Stimulated activated CD8-positive, alpha-beta memory T cell treated with anti-CD3 and anti-CD28 coated beads, Interleukin-4, amount 100 ng/mL, for 4 hours (primary cell): Measurements from ENCODE around the gene RASGEF1B.
"Not testable (repeated sequence)": the region's sequence is repeated elsewhere in the genome, so short reads cannot be mapped to it uniquely, and the experiment has no call there.

ENCODE experiments used
- DNase-seq, 2 donors: peaks; one replicate each; pipeline ENCODE4 v3.0.0-alpha.2; 2020; ENCODE audit warnings: low read depth in 2 of 2, low spot score in 1 of 2

Gene RASGEF1B

DNA sequence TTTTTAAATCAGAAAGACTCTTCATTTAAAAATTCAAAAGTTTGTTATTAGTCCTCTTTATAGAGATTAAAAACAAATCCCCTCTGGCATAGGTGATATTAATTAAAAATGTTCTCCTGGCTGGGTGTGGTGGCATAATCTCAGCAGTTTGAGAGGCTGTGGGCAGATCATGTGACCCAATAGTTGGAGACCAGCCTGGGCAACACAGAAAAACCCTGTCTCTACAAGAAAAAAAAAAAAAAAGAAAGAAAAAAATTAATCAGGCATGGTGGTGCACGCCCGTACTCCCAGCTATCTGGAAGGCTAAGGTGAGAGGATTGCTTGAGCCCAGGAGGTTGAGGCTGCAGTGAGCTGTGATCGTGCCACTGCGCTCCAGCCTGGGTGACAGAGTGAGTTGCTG is 38.9 kb downstream of the RASGEF1B start:
- no peak for DNase-seq

- DNase-seq = no peak
Measured at GRCh38 chr4:81431971-81432370, 39.7 kb downstream of the RASGEF1B start.

DNA sequence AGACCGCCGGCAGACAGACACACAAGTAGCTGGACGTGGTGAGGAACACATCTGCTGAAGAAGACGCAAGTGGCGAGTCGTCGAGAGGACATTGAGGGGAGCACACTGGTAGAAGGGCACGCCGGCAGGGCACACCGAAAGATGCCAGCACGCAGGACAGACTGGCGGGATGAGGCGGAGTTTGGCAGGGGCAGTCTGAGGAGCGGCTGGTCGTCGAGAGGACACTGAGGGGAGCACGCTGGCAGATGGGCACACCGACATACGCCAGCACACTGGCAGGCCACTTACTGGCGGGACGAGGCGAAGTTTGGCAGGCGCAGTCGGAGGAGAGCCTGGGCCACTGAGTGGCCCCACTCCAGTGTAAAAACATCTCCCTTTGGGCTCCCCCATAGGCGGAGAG is 42.1 kb downstream of the RASGEF1B start:
- DNase-seq = no peak

DNA sequence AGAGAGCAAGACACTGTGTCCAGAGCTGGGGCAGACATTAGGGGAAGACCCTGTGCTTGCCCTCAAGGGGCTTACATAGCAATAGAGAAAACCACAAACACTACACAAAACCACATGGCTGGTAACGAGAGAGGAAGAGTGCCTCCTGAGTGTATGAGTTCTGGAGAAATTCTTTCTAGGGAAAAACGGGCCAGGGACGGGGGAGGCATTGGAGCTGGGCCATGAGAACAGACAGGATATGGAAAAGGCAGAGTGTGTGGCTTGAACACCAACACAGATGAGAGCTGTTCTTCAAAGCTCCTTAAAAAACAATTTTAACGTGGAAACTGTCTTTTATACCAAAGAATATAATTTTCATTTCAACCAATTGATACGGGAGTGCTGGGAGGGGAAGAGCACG is 42.7 kb downstream of the RASGEF1B start:
- DNase-seq = no peak

DNA sequence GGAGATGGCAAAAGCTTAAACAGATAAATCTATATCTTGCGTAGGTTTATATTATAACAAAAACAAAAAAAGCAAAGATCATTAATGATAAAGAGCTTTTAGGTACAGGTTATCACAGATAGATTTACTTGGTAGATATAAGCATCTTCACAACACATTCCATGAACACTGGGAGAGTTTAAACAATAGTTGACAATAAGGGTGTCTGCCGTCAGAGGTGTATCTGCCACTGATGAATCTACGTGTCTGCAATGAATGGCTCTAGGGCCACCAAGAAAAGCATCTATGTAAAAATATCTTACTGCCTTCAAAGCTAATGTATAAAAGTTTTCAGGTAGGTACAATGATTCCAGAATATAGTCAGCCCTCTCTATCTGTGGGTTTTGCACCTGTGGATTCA is 43.7 kb downstream of the RASGEF1B start:
- no peak for DNase-seq

GRCh38 chr4:81427344-81427821 is 44.3 kb downstream of the RASGEF1B start:
- DNase-seq = no peak

DNA sequence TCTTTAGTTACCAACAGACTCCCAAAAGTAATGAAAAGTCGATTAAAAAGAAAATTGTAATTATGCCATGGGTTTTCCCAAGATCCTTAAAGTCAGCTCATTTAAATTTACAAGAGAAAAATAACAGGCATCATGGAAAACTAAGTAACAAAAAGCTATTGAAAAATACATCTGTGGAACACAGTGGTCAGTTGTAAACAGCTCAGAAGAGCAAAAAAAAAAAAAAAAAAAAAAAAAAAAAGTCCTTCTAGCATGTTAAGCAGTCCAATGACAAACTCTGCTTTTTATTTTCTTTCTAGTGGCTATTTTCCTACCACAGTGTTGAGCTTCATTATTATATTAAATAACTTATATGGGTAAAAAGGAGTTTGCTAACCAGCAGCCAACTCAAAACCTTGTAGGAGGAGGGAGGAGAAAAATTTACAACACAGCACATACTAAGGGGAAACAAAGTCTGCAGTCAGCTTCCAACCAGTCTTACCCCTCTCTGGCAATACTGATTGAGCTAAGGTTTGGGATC is 44.9 kb downstream of the RASGEF1B start:
- no peak for DNase-seq

GRCh38 chr4:81424816-81425755 is 46.6 kb downstream of the RASGEF1B start:
- no peak for DNase-seq

GRCh38 chr4:81424336-81424735 is 47.4 kb downstream of the RASGEF1B start:
- no peak for DNase-seq

GRCh38 chr4:81422595-81422994 is 49.1 kb downstream of the RASGEF1B start:
- no peak for DNase-seq

GRCh38 chr4:81421346-81422218 is 50.1 kb downstream of the RASGEF1B start:
- DNase-seq = no peak

- DNase-seq = no peak
Measured at GRCh38 chr4:81418572-81418971, 53.1 kb downstream of the RASGEF1B start.

DNA sequence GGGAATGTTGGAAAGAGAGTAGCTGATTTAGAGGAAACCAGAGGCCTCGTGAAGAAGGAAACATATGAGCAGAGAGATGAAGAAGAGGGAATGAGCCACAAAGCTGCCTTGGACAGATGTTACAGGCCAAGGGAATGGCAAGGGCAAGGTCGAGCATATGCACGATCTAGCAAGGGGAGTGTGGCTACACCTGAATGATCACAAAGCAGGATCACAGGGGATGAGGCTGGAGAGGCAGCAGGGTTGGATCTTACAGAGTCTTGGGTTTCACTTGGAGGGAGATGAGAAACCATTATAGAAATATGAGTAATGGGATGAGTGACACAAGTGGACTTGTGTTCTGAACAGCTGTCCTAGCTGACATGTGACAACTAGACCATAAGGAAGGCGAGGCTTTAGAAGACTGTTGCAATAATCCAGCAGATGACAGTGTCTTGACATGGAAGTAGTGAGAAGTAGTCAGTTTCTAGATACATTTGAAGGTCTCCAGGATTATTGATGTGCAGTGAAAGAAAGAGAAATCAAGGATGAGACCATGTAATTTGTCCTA is 58.7 kb downstream of the RASGEF1B start:
- no peak for DNase-seq

- DNase-seq = no peak
Measured at GRCh38 chr4:81410680-81411079, 61.0 kb downstream of the RASGEF1B start.

- no peak for DNase-seq
Measured at GRCh38 chr4:81409836-81410235, 61.9 kb downstream of the RASGEF1B start.

- no peak for DNase-seq
Measured at GRCh38 chr4:81408341-81408740, 63.4 kb downstream of the RASGEF1B start.

GRCh38 chr4:81407726-81408125 is 64.0 kb downstream of the RASGEF1B start:
- no peak for DNase-seq

GRCh38 chr4:81406481-81406880 is 65.2 kb downstream of the RASGEF1B start:
- DNase-seq = not testable (repeated sequence)

DNA sequence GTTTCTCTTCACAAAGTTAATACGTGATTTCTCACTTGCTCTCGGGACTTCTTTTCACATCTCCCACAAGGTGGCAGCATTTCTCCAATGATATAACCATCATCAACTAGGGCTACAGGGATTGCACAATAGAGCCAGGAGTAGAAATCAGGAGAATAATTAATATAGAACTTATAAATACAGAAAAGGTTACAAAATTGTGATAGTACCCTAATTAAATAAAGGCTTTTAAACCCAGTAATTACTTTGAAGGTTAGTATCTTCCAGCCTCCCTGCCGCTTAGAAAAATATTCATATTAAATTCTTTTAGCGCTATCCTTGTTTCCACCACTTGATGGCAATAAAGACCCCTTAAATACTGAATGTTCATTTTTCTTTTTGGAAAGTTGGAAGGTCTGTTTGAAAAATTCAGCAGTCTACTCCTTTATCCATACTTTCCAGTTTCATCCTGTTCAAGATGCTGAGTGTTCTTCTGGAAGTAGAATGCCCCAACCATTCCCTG is 65.8 kb downstream of the RASGEF1B start:
- DNase-seq = peak in 1 of 2 donors; percentile 2

GRCh38 chr4:81404741-81405140 is 67.0 kb downstream of the RASGEF1B start:
- no peak for DNase-seq

DNA sequence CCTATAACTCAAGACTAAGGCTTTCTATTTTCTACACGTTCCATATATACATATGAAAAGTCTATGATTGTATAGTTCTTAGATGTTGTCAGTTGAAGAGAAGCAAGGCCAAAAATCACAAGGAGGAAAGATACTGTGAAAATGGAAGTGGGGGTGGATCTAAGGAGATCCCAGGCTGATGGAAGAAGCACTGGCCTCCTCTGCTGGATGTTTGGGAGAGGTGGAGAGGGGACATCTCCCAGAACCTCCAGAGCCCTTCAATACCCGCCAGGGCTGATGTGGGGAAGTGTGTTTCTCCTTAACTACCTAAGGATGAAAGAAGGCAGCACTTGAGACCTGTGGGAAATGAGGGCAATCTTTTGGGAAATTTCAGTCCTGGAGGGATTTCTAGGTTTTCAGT is 67.4 kb downstream of the RASGEF1B start:
- no peak for DNase-seq
